ENCODE results near the gene POLR1A.

Gene POLR1A

GRCh38 chr2:86094229-86094628 is 11.5 kb downstream of the POLR1A start:
- no peak for DNase-seq

- DNase-seq = no peak
Observed at GRCh38 chr2:86087936-86088850, 17.5 kb downstream of the POLR1A start.

- DNase-seq = no peak
Observed at GRCh38 chr2:86082756-86083155, 22.9 kb downstream of the POLR1A start.

- no peak for DNase-seq
Observed at GRCh38 chr2:86081724-86082123, 24.0 kb downstream of the POLR1A start.

- DNase-seq = peak; percentile 49
Observed at GRCh38 chr2:86079981-86080911, 25.4 kb downstream of the POLR1A start.

GRCh38 chr2:86078774-86079545 is 26.7 kb downstream of the POLR1A start:
- peak; percentile 73 for DNase-seq

- no peak for DNase-seq
Observed at GRCh38 chr2:86075886-86076285, 29.8 kb downstream of the POLR1A start.

- DNase-seq = no peak
Observed at GRCh38 chr2:86074811-86075210, 30.9 kb downstream of the POLR1A start.

GRCh38 chr2:86074256-86074655 is 31.4 kb downstream of the POLR1A start:
- DNase-seq = no peak

GRCh38 chr2:86073225-86073624 is 32.5 kb downstream of the POLR1A start:
- DNase-seq = peak; percentile 15

- peak; percentile 14 for DNase-seq
Observed at GRCh38 chr2:86072271-86072858, 33.3 kb downstream of the POLR1A start.

- no peak for DNase-seq
Observed at GRCh38 chr2:86070868-86071267, 34.8 kb downstream of the POLR1A start.

- DNase-seq = no peak
Observed at GRCh38 chr2:86069783-86070339, 35.8 kb downstream of the POLR1A start.

- no peak for DNase-seq
Observed at GRCh38 chr2:86069091-86069685, 36.5 kb downstream of the POLR1A start.

- DNase-seq = no peak
Observed at GRCh38 chr2:86068648-86069047, 37.0 kb downstream of the POLR1A start.

- peak; percentile 41 for DNase-seq
Observed at GRCh38 chr2:86068136-86068588, 37.5 kb downstream of the POLR1A start.

GRCh38 chr2:86066915-86067314 is 38.8 kb downstream of the POLR1A start:
- peak; percentile 6 for DNase-seq

- no peak for DNase-seq
Observed at GRCh38 chr2:86066007-86066578, 39.6 kb downstream of the POLR1A start.

GRCh38 chr2:86065512-86065911 is 40.2 kb downstream of the POLR1A start:
- no peak for DNase-seq

GRCh38 chr2:86064006-86064405 is 41.7 kb downstream of the POLR1A start:
- DNase-seq = no peak

- DNase-seq = no peak
Observed at GRCh38 chr2:86062043-86062442, 43.6 kb downstream of the POLR1A start.

Measured in NCI-H1105 treated with DMSO at 0.1 percent for 48 hours (cell line).